Hematopoietic multipotent progenitor cell treated with erythropoietin and hydrocortisone succinate and interleukin-3 and kit ligand, for 15 days (in vitro differentiated cells): ENCODE data around the gene RSRP1.
"Not testable (repeated sequence)": the region's sequence is repeated elsewhere in the genome, so short reads cannot be mapped to it uniquely, and the experiment has no call there.

ENCODE experiments used
- DNase-seq: peaks from one replicate; pipeline ENCODE4 v3.0.0-alpha.2; 2015; ENCODE audit warnings: low spot score

Gene RSRP1

GRCh38 chr1:25256578-25256965, 9.3 kb upstream of the RSRP1 start:
- DNase-seq, result no peak

- no peak for DNase-seq
These were observed 8.7 kb upstream of the RSRP1 start for GRCh38 chr1:25255706-25256577.

GRCh38 chr1:25253911-25254310, 6.7 kb upstream of the RSRP1 start:
- DNase-seq, result no peak

- no peak for DNase-seq
These were observed 838 bp upstream of the RSRP1 start for GRCh38 chr1:25247829-25248754.

GRCh38 chr1:25246600-25247023, 642 bp downstream of the RSRP1 start:
- DNase-seq, result peak; percentile 39

- DNase-seq, result peak; percentile 61
These were observed 1.2 kb downstream of the RSRP1 start for GRCh38 chr1:25245809-25246599.

- DNase-seq, result no peak
These were observed 1.9 kb downstream of the RSRP1 start for GRCh38 chr1:25245393-25245792.

GRCh38 chr1:25243907-25244306, 3.3 kb downstream of the RSRP1 start:
- peak; percentile 41 for DNase-seq

- peak; percentile 89 for DNase-seq
These were observed 7.3 kb downstream of the RSRP1 start for GRCh38 chr1:25239681-25240541.

GRCh38 chr1:25238046-25238445, 9.2 kb downstream of the RSRP1 start:
- DNase-seq, result no peak

GRCh38 chr1:25236261-25236660, 11.0 kb downstream of the RSRP1 start:
- not testable (repeated sequence) for DNase-seq

GRCh38 chr1:25235411-25235810, 11.8 kb downstream of the RSRP1 start:
- not testable (repeated sequence) for DNase-seq

- DNase-seq, result peak; percentile 92
These were observed 14.1 kb downstream of the RSRP1 start for GRCh38 chr1:25232866-25233784.

- DNase-seq, result peak; percentile 91
These were observed 15.0 kb downstream of the RSRP1 start, which contains the start of gene SYF2 for GRCh38 chr1:25232027-25232865. Gene SYF2, minus strand, starts transcription at chr1:25232502. Its CDS starts 35 bp downstream, at chr1:25232467.

GRCh38 chr1:25223471-25223870, 23.8 kb downstream of the RSRP1 start:
- DNase-seq, result no peak

- no peak for DNase-seq
These were observed 24.6 kb downstream of the RSRP1 start for GRCh38 chr1:25222606-25223005.

GRCh38 chr1:25220666-25221065, 26.6 kb downstream of the RSRP1 start:
- DNase-seq, result no peak

GRCh38 chr1:25219661-25220251, 27.5 kb downstream of the RSRP1 start:
- no peak for DNase-seq
